Measurements from ENCODE around the gene MX1.

- TF ChIP-seq POLR2A (IDR thresholded peaks at IDR 0.05; ENCODE audit: low read length) (no peak), GATA1 (IDR thresholded peaks at IDR 0.05; ENCODE audit: low read depth, low read length) (no peak)
Observed at GRCh38 chr21:41447356-41447755, 21.3 kb downstream of the MX1 start.

All from erythroblast (primary cell).